ENCODE data around the gene STAT1. TPM values are rescaled to one million over a fixed set of nuclear protein-coding genes. Genes with fewer than 3 reads are reported as not detected.

STAT1 gene
- polyA plus RNA-seq, 1 experiment: 166 TPM

GRCh38 chr2:190933361-190933760 lies 80.6 kb downstream of the STAT1 start:
- ChIA-PET CTCF (interaction anchor here (0.6 to 1.5 kb wide), 3 partner anchors 12 to 223 kb away, joined by 3 read pairs; no protein-coding TSS in a partner anchor), POLR2A (no interaction called here)
- peaks cover 8% of the 10 kb centered on the region for H3K36me3 ChIP-seq (ENCODE audit: control insufficient read depth, insufficient read depth, low read length)
- TF ChIP-seq, protein P1, sequence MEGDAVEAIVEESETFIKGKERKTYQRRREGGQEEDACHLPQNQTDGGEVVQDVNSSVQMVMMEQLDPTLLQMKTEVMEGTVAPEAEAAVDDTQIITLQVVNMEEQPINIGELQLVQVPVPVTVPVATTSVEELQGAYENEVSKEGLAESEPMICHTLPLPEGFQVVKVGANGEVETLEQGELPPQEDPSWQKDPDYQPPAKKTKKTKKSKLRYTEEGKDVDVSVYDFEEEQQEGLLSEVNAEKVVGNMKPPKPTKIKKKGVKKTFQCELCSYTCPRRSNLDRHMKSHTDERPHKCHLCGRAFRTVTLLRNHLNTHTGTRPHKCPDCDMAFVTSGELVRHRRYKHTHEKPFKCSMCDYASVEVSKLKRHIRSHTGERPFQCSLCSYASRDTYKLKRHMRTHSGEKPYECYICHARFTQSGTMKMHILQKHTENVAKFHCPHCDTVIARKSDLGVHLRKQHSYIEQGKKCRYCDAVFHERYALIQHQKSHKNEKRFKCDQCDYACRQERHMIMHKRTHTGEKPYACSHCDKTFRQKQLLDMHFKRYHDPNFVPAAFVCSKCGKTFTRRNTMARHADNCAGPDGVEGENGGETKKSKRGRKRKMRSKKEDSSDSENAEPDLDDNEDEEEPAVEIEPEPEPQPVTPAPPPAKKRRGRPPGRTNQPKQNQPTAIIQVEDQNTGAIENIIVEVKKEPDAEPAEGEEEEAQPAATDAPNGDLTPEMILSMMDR (IDR thresholded peaks at IDR 0.05; ENCODE audit: insufficient read depth, low read depth, low read length): no peak
- no peak overlapping the region for H3K4me3 ChIP-seq (ENCODE audit: low read depth, low read length)
- no peaks in the 10 kb centered on the region for H3K27me3 ChIP-seq (ENCODE audit: control insufficient read depth, insufficient read depth, low read length)
- DNase-seq (ENCODE audit: low read depth): no peak

DNA sequence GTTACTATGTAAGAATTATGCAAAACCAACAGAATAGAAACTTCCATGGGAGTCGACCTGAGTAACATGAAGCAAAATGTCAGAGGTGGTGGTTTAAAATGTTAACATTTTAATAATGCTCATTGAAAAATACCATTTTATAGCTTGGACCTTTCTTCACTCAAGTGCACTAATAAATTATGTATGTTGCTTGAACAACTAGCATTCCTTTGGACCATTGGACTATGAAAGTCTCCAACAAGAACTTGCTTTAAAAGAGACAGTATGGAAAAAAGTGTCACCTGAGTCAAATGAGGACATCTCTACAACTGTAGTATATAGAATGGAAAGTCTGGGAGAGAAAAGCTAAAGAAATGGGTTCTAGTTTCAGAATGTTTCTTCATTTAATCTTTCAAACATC lies 81.5 kb downstream of the STAT1 start:
- POLR2A ChIA-PET: no interaction called here
- H3K27me3 ChIP-seq (ENCODE audit: control insufficient read depth, insufficient read depth, low read length): no peaks in the 10 kb centered on the region
- no peak overlapping the region for H3K4me3 ChIP-seq (ENCODE audit: low read depth, low read length)
- CTCF ChIA-PET: interaction anchor here (0.6 to 1.5 kb wide), 3 partner anchors 13 to 223 kb away, joined by 3 read pairs; no protein-coding TSS in a partner anchor
- TF ChIP-seq, protein P1 (IDR thresholded peaks at IDR 0.05; ENCODE audit: insufficient read depth, low read depth, low read length): no peak
- DNase-seq (ENCODE audit: low read depth): no peak
- peaks cover 8% of the 10 kb centered on the region for H3K36me3 ChIP-seq (ENCODE audit: control insufficient read depth, insufficient read depth, low read length)

DNA sequence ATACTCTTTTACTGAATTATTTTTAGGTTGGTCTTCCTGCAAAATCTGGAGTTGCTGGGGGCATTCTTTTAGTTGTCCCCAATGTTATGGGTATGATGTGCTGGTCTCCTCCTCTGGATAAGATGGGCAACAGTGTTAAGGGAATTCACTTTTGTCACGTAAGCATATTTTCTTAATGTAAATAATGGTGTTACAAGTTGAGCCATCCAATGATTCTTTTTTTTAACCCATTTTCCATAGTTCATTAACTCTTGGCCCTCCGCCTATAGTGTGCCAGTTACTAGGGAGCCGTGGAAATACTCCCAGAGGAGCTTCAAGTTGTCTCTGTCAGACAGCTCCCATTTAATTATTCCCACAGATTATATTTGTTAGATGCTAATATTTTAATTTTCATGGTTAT lies 83.6 kb downstream of the STAT1 start:
- ChIA-PET CTCF (interaction anchor here (1.0 kb wide), 1 partner anchor 150 kb away, joined by 3 read pairs; no protein-coding TSS in a partner anchor), POLR2A (interaction anchor here (0.6 kb wide), 1 partner anchor 86 kb away, joined by 3 read pairs; no protein-coding TSS in a partner anchor)
- TF ChIP-seq, protein P1 (IDR thresholded peaks at IDR 0.05; ENCODE audit: insufficient read depth, low read depth, low read length): no peak
- H3K36me3 ChIP-seq (ENCODE audit: control insufficient read depth, insufficient read depth, low read length): peaks cover 10% of the 10 kb centered on the region
- no peak overlapping the region for H3K4me3 ChIP-seq (ENCODE audit: low read depth, low read length)
- no peak for DNase-seq (ENCODE audit: low read depth)
- H3K27me3 ChIP-seq (ENCODE audit: control insufficient read depth, insufficient read depth, low read length): no peaks in the 10 kb centered on the region

- TF ChIP-seq, protein P1 (IDR thresholded peaks at IDR 0.05; ENCODE audit: insufficient read depth, low read depth, low read length): no peak
- DNase-seq (ENCODE audit: low read depth): no peak
- no peak overlapping the region for H3K4me3 ChIP-seq (ENCODE audit: low read depth, low read length)
- POLR2A ChIA-PET: no interaction called here
- peaks cover 10% of the 10 kb centered on the region for H3K36me3 ChIP-seq (ENCODE audit: control insufficient read depth, insufficient read depth, low read length)
- H3K27me3 ChIP-seq (ENCODE audit: control insufficient read depth, insufficient read depth, low read length): no peaks in the 10 kb centered on the region
- CTCF ChIA-PET: no interaction called here
Observed at GRCh38 chr2:190929919-190930318, 84.1 kb downstream of the STAT1 start.

GRCh38 chr2:190927301-190927700 lies 86.7 kb downstream of the STAT1 start:
- CTCF ChIA-PET: no interaction called here
- Histone ChIP-seq H3K36me3 (ENCODE audit: control insufficient read depth, insufficient read depth, low read length) (peaks cover 13% of the 10 kb centered on the region), H3K27me3 (ENCODE audit: control insufficient read depth, insufficient read depth, low read length) (no peaks in the 10 kb centered on the region), H3K4me3 (ENCODE audit: low read depth, low read length) (no peak overlapping the region)
- DNase-seq (ENCODE audit: low read depth): no peak
- TF ChIP-seq, protein P1 (IDR thresholded peaks at IDR 0.05; ENCODE audit: insufficient read depth, low read depth, low read length): no peak
- POLR2A ChIA-PET: interaction anchor here (0.6 kb wide), 1 partner anchor 20 kb away, joined by 3 read pairs; no protein-coding TSS in a partner anchor
